ENCODE results near the gene XKR3.

- TF ChIP-seq CTCF (IDR thresholded peaks at IDR 0.05) (no peak), POLR2A (IDR thresholded peaks at IDR 0.05) (no peak)
These were observed 29.4 kb upstream of the XKR3 start for GRCh38 chr22:16854631-16855030.

Measured in lower leg skin (tissue), 3 donors.